Neural progenitor cell (in vitro differentiated cells): ENCODE results near the gene PUS1.

Experiments used
- CTCF ChIP-seq: fragments of 200-600 bp; sonication (generic); IDR thresholded peaks from 2 replicates; pipeline ENCODE4 v1.5.1; 2017; ENCODE audit warnings: antibody characterized with exemption, mild to moderate bottlenecking
- EZH2 ChIP-seq: fragments of 200-600 bp; sonication (generic); IDR thresholded peaks from 2 replicates; pipeline ENCODE4 v1.6.1; 2017; ENCODE audit warnings: antibody characterized with exemption, mild to moderate bottlenecking, moderate library complexity

GRCh38 chr12:131979606-131980005 is 50.5 kb downstream of the PUS1 start:
- TF ChIP-seq EZH2: no peak
- TF ChIP-seq CTCF: no peak
